ENCODE results near the gene C1orf198.

C1orf198 gene

DNA sequence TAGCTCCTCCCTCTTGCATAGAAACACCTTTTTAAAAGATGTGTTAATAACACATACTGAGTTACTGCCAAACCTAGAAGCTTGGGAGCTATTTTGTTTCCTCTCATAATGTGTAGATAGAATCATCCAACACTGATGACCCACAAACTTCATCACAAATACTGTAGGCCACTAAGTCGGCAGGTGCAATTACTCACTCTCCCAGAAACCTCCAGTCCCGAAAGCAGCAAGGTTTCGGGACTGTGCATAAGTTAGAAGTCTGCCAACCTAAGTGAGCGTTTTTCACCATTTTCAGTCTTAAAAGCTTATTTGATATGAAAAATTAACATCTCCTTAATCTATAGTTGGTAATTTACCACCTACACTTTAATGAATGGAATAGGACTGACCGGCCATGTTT, 32.0 kb downstream of the C1orf198 start:
- H3K4me3 ChIP-seq (replicated peaks; ENCODE audit: insufficient read depth, low read length): no peak overlapping the region
- no peak for DNase-seq (ENCODE audit: low read depth in 1 of 2, low spot score in 1 of 2)
- no peak for TF ChIP-seq GABPA (IDR thresholded peaks at IDR 0.05; ENCODE audit: low read depth)
- H3K27me3 ChIP-seq (ENCODE audit: insufficient read depth, poor library complexity, severe bottlenecking): no peaks in the 10 kb centered on the region
- no peak overlapping the region for H3K27ac ChIP-seq (replicated peaks)

DNA sequence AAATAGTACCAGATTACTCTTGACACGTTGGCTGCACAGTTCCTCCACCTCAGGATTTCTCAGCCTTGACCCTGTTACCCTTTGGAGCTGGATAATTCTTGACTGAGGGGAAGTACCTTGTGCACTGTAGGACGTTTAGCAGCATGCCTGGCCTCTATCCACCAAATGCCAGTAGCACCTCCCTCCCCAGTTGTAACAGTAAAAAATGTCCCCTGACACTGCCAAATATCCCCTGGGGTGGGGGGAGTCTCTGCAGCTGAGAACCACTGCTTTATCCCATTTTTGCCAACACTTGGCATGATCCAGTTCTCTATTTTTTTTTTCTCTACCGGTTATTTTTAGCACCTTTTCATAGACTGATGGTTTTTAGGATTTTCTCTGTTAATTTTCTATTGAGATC, 34.0 kb downstream of the C1orf198 start:
- Histone ChIP-seq H3K4me3 (replicated peaks; ENCODE audit: insufficient read depth, low read length) (no peak overlapping the region), H3K27ac (replicated peaks) (no peak overlapping the region), H3K27me3 (ENCODE audit: insufficient read depth, poor library complexity, severe bottlenecking) (no peaks in the 10 kb centered on the region)
- TF ChIP-seq POLR2AphosphoS5 (IDR thresholded peaks at IDR 0.05; ENCODE audit: low read depth) (no peak), GABPA (IDR thresholded peaks at IDR 0.05; ENCODE audit: low read depth) (no peak), SPI1 (IDR thresholded peaks at IDR 0.05; ENCODE audit: borderline replicate concordance, low read depth) (no peak)
- TF ChIP-seq, protein P1, sequence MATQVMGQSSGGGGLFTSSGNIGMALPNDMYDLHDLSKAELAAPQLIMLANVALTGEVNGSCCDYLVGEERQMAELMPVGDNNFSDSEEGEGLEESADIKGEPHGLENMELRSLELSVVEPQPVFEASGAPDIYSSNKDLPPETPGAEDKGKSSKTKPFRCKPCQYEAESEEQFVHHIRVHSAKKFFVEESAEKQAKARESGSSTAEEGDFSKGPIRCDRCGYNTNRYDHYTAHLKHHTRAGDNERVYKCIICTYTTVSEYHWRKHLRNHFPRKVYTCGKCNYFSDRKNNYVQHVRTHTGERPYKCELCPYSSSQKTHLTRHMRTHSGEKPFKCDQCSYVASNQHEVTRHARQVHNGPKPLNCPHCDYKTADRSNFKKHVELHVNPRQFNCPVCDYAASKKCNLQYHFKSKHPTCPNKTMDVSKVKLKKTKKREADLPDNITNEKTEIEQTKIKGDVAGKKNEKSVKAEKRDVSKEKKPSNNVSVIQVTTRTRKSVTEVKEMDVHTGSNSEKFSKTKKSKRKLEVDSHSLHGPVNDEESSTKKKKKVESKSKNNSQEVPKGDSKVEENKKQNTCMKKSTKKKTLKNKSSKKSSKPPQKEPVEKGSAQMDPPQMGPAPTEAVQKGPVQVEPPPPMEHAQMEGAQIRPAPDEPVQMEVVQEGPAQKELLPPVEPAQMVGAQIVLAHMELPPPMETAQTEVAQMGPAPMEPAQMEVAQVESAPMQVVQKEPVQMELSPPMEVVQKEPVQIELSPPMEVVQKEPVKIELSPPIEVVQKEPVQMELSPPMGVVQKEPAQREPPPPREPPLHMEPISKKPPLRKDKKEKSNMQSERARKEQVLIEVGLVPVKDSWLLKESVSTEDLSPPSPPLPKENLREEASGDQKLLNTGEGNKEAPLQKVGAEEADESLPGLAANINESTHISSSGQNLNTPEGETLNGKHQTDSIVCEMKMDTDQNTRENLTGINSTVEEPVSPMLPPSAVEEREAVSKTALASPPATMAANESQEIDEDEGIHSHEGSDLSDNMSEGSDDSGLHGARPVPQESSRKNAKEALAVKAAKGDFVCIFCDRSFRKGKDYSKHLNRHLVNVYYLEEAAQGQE (IDR thresholded peaks at IDR 0.05; ENCODE audit: insufficient replicate concordance, low read depth): no peak
- TF ChIP-seq, protein P2, sequence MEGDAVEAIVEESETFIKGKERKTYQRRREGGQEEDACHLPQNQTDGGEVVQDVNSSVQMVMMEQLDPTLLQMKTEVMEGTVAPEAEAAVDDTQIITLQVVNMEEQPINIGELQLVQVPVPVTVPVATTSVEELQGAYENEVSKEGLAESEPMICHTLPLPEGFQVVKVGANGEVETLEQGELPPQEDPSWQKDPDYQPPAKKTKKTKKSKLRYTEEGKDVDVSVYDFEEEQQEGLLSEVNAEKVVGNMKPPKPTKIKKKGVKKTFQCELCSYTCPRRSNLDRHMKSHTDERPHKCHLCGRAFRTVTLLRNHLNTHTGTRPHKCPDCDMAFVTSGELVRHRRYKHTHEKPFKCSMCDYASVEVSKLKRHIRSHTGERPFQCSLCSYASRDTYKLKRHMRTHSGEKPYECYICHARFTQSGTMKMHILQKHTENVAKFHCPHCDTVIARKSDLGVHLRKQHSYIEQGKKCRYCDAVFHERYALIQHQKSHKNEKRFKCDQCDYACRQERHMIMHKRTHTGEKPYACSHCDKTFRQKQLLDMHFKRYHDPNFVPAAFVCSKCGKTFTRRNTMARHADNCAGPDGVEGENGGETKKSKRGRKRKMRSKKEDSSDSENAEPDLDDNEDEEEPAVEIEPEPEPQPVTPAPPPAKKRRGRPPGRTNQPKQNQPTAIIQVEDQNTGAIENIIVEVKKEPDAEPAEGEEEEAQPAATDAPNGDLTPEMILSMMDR (IDR thresholded peaks at IDR 0.05; ENCODE audit: insufficient read depth, low read length): no peak
- DNase-seq (ENCODE audit: low read depth in 1 of 2, low spot score in 1 of 2): no peak

DNA sequence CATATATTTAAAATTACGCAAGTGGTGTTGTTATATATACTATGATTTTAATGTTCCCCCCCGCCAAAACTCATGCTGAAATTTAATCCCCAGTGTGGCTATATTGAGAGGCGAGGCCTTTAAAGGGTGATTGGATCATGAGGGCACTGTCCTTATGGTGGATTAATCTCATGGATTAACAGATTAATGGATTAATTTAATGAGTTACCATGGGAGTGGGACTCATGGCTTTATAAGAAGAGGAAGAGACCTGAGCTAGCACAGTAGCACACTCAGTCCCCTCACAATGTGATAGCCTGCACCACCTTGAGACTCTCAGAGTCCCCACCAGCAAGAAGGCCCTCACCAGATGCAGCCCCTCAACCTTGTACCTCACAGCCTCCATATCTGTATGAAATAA, 34.8 kb downstream of the C1orf198 start:
- Histone ChIP-seq H3K27me3 (ENCODE audit: insufficient read depth, poor library complexity, severe bottlenecking) (no peaks in the 10 kb centered on the region), H3K27ac (replicated peaks) (no peak overlapping the region), H3K4me3 (replicated peaks; ENCODE audit: insufficient read depth, low read length) (no peak overlapping the region)
- no peak for DNase-seq (ENCODE audit: low read depth in 1 of 2, low spot score in 1 of 2)
- no peak for TF ChIP-seq GABPA (IDR thresholded peaks at IDR 0.05; ENCODE audit: low read depth)
- TF ChIP-seq, protein P1 (IDR thresholded peaks at IDR 0.05; ENCODE audit: insufficient replicate concordance, low read depth): no peak
- TF ChIP-seq SPI1 (IDR thresholded peaks at IDR 0.05; ENCODE audit: borderline replicate concordance, low read depth): no peak
- no peak for TF ChIP-seq POLR2AphosphoS5 (IDR thresholded peaks at IDR 0.05; ENCODE audit: low read depth)
- TF ChIP-seq, protein P2 (IDR thresholded peaks at IDR 0.05; ENCODE audit: insufficient read depth, low read length): no peak

DNA sequence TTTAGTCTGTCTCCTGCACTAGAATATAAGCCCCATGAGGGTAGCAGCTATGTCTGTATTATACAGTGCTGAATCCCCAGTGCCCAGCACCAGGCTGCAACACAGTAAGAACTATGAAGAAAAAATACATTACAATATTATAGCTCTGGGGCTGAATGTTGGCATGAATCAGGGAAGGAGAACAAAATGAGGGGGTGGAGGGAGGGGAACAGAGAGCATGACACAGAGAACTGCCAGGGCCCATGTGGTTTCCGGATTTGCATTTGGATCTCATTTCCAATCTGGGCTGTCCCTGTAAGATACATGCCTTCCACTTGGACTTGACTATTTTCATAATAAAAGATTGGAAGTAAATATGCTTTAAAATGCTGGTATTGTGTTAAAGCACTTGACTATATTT, 35.8 kb downstream of the C1orf198 start:
- no peak for DNase-seq (ENCODE audit: low read depth in 1 of 2, low spot score in 1 of 2)
- no peak overlapping the region for H3K27ac ChIP-seq (replicated peaks)
- TF ChIP-seq GABPA (IDR thresholded peaks at IDR 0.05; ENCODE audit: low read depth): no peak
- TF ChIP-seq, protein P2 (IDR thresholded peaks at IDR 0.05; ENCODE audit: insufficient read depth, low read length): no peak
- TF ChIP-seq, protein P1 (IDR thresholded peaks at IDR 0.05; ENCODE audit: insufficient replicate concordance, low read depth): no peak
- TF ChIP-seq POLR2AphosphoS5 (IDR thresholded peaks at IDR 0.05; ENCODE audit: low read depth): no peak
- TF ChIP-seq SPI1 (IDR thresholded peaks at IDR 0.05; ENCODE audit: borderline replicate concordance, low read depth): no peak
- H3K27me3 ChIP-seq (ENCODE audit: insufficient read depth, poor library complexity, severe bottlenecking): no peaks in the 10 kb centered on the region
- H3K4me3 ChIP-seq (replicated peaks; ENCODE audit: insufficient read depth, low read length): no peak overlapping the region

Data from HL-60 (cell line).